ENCODE data around the gene TCAP.
"Not testable (repeated sequence)": the region's sequence is repeated elsewhere in the genome, so short reads cannot be mapped to it uniquely, and the experiment has no call there.

Gene TCAP

DNA sequence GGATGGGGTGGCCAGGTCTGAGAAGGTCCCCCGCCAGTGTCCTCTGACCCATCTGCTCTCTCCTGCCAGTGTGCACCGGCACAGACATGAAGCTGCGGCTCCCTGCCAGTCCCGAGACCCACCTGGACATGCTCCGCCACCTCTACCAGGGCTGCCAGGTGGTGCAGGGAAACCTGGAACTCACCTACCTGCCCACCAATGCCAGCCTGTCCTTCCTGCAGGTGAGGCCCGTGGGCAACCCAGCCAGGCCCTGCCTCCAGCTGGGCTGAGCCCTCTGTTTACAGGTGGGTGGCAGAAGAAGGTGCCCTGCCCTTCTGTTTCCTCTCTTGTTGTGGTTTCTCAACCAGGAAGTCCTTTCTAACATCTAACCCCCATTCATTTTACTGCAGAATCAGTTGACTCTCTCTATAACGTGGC is 41.8 kb downstream of the TCAP start:
- DNase-seq, result no peak

DNA sequence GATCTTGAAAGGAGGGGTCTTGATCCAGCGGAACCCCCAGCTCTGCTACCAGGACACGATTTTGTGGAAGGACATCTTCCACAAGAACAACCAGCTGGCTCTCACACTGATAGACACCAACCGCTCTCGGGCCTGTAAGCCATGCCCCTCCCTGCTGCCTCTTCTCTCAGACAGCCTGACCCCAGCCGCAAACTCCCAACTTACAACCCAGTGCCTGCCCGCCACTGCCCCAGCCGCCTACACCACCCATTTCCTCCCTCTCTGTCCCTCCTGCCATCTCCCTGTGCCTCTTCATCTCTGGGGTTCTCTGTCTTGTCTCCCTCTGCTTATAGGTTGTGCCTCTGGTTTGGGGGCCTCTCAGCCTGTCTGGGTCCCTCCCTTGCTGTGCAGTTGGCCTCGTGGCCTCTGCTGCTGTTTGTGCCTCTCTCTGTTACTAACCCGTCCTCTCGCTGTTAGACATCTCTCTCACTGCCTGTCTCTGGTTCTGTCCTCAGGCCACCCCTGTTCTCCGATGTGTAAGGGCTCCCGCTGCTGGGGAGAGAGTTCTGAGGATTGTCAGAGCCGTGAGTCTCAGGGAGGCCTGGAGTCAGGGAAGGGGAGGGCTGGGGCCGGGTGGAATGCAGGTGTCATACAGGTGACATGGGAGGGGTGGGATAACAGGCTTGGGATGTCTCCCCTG is 44.3 kb downstream of the TCAP start:
- DNase-seq, result no peak

DNA sequence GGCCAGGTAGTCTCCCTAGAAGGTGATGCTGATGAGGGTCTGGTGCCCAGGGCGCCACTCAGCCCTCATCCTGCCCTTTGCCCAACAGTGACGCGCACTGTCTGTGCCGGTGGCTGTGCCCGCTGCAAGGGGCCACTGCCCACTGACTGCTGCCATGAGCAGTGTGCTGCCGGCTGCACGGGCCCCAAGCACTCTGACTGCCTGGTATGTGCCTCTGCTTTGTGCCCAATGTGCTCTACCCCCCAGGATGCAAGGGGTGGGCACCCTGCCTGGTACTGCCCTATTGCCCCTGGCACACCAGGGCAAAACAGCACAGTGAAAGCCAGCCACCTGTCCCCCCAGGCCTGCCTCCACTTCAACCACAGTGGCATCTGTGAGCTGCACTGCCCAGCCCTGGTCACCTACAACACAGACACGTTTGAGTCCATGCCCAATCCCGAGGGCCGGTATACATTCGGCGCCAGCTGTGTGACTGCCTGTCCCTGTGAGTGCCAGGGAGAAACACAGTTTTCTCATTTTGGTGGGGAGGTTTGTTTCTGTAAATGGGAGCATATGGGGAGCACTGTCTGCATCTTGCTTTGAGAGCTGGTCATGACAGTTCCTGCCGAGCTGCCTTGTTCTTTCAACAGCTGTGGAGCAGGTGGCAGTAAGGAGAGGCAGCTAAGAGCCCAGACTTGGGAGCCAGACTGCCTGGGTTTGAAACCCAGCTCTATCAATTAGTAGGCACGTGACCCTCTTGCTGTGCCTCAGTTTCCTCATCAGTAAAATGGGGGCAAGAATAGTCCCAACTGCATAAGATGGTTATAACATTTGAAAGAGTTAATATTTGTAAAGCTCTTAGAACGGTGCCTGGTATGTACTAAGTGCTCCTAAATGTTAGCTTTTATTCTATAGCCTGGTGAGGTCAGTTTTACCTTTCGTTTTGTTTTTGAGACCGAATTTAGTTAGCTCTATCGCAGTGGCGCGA is 45.1 kb downstream of the TCAP start:
- DNase-seq, result no peak

DNA sequence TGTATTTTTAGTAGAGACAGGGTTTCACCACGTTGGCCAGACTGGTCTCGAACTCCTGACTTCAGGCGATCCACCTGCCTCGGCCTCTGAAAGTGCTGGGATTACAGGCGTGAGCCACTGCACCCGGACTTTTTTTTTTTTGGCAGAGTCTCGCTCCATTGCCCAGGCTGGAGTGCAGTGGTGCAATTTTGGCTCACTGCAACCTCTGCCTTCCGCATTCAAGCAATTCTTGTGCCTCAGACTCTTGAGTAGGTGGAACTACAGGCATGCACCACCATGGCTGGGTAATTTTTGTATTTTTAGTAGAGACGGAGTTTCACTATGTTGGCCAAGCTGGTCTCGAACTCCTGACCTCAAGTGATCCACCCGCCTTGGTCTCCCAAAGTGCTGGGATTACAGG is 45.9 kb downstream of the TCAP start:
- DNase-seq, result not testable (repeated sequence)

DNA sequence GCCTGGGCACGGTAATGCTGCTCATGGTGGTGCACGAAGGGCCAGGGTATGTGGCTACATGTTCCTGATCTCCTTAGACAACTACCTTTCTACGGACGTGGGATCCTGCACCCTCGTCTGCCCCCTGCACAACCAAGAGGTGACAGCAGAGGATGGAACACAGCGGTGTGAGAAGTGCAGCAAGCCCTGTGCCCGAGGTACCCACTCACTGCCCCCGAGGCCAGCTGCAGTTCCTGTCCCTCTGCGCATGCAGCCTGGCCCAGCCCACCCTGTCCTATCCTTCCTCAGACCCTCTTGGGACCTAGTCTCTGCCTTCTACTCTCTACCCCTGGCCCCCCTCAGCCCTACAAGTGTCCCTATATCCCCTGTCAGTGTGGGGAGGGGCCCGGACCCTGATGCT is 46.7 kb downstream of the TCAP start:
- no peak for DNase-seq

DNA sequence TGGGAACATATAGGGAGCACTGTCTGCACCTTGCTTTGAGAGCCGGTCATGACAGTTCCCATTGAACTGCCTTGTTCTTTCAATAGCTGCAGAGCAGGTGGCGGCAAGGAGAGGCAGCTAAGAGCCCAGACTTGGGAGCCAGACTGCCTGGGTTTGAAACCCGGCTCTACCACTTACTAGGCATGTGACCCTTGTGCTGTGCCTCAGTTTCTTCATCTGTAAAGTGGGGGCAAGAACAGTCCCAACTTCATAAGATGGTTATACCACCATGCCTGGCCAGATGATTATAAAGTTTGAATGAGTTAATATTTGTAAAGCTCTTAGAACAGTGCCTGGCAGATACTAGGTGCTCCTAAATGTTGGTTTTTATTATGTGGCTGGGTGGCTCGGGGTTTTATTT is 49.1 kb downstream of the TCAP start:
- DNase-seq, result no peak

DNA sequence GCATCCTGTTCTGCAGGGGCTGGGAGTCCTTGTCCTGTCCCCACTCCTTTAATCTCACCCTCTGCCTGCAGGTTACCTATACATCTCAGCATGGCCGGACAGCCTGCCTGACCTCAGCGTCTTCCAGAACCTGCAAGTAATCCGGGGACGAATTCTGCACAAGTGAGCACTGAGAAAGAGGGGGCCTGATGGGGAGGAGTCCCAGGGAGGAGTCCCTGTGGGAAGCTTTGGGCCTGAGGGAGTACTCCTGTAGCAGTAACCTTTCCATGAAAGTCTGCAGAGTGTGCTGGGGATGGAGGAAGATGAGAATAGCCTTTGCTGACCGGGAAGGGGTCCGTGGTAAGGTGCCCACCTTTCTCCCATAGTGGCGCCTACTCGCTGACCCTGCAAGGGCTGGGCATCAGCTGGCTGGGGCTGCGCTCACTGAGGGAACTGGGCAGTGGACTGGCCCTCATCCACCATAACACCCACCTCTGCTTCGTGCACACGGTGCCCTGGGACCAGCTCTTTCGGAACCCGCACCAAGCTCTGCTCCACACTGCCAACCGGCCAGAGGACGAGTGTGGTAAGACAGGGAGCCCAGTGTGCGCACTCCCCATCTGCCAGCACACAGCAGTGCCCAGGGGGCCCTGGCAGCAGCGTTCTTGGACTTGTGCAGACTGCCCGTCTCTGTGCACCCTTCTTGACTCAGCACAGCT is 50.4 kb downstream of the TCAP start:
- no peak for DNase-seq
